ENCODE data around the gene WRAP53. TPM values are rescaled to one million over a fixed set of nuclear protein-coding genes. Genes with fewer than 3 reads are reported as not detected.

The WRAP53 gene
- total RNA-seq, 1 donor from 2014 or later, result 6.5 TPM

DNA sequence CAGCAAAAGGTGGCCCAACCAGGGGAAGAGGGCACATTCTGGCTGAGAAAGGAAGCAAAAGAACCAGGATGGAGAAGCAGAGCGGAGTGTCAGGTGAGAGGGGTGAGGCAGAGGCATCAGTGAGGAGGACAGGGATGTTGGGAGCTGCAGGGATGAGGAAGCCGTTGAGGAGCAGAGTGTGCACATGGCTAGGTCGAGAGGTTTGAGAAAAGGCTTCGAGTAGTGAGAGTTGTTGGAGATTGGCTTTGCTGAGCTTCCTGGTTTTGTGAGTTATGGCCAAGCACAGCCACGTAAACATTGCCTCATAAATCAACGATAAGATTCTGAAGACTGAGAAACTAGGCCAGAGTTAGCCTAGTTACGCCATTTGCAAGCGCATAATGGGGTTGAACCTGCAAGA is 56.1 kb downstream of the WRAP53 start:
- DNase-seq (ENCODE audit: low spot score), result no peak

- DNase-seq (ENCODE audit: low spot score), result no peak
Measured at GRCh38 chr17:7745748-7746470, 57.6 kb downstream of the WRAP53 start.

DNA sequence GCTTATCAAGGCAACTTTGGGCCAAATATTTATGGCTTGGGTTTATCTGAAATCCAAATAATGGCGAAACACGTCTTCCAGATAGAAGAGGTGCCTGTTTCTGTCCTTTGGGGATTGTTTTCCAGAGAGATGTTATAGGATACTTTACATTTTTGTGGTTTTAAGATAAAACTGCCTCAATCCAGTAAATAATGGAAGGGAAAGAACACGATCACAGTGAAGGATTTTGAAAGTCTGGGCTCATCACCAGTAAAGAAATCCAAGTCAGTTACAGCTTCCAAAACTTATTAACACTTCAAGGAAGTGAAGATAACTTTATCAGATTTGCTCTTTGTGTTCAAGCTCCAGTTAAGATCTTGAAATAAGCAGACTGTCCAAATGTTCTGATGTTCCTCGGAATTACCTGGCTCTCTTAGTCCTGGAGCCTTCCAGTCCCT is 59.4 kb downstream of the WRAP53 start:
- DNase-seq (ENCODE audit: low spot score), result no peak

DNA sequence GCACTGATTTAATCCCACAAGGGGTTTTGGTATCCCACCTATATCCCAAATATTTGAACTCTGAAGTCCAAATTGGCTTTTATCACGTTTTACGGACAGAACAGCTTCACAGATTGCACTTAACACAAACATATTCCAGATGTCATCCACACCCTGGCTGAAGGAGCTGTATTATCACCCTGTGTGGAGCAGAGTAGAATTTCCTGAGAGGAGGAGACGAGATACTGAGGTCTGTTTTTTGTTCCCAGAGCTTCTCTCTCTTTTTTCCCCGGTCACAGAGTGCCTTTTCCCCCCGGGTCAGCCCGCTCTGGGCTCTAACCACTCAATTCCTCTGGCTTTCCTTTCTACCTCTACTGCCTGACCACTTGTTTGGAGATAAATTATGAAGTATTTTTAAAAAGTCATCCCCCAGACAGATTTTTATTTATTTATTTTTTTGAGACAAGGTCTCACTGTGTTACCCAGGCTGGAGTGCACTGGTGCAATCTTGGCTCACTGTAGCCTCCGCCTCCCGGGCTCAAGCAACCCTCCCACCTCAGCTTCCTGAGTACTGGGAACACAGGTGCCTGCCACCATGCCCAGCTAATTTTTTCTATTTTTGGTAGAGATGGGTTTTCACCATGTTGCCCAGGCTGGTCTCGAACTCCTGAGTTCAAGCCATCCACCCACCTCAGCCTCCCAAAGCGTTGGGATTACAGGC is 59.9 kb downstream of the WRAP53 start:
- DNase-seq (ENCODE audit: low spot score), result no peak

- DNase-seq (ENCODE audit: low spot score), result no peak
Measured at GRCh38 chr17:7750321-7750821, 62.1 kb downstream of the WRAP53 start.

Other genes starting within 250 kb of the WRAP53 start
- 3.5 TPM for gene FGF11, start 249.0 kb upstream of the WRAP53 start, total RNA-seq
- gene CHRNB1, start 243.4 kb upstream of the WRAP53 start, total RNA-seq, result 6.8 TPM
- 65.5 TPM for gene ZBTB4, start 208.8 kb upstream of the WRAP53 start, total RNA-seq
- not detected for gene SLC35G6, start 207.0 kb upstream of the WRAP53 start, total RNA-seq
- gene POLR2A, start 204.1 kb upstream of the WRAP53 start, total RNA-seq, result 151 TPM
- 30.6 TPM for gene TNFSF12, start 139.4 kb upstream of the WRAP53 start, total RNA-seq
- gene TNFSF13, start 129.7 kb upstream of the WRAP53 start, total RNA-seq, result 23.0 TPM
- 43.9 TPM for gene SENP3, start 126.6 kb upstream of the WRAP53 start, total RNA-seq
- 61.0 TPM for gene CD68, start 108.8 kb upstream of the WRAP53 start, total RNA-seq
- 68.1 TPM for gene MPDU1, start 104.6 kb upstream of the WRAP53 start, total RNA-seq
- gene SOX15, start 98.4 kb upstream of the WRAP53 start, total RNA-seq, result 8.0 TPM
- gene FXR2, start 73.6 kb upstream of the WRAP53 start, total RNA-seq, result 30.6 TPM
- gene SAT2, start 60.7 kb upstream of the WRAP53 start, total RNA-seq, result 57.1 TPM
- not detected for gene SHBG, start 58.3 kb upstream of the WRAP53 start, total RNA-seq
- gene ATP1B2, start 37.6 kb upstream of the WRAP53 start, total RNA-seq, result 10.0 TPM
- gene TP53, start 987 bp upstream of the WRAP53 start, total RNA-seq, result 131 TPM
- gene EFNB3, start 16.7 kb downstream of the WRAP53 start, total RNA-seq, result 2.3 TPM
- 1.5 TPM for gene DNAH2, start 29.3 kb downstream of the WRAP53 start, total RNA-seq
- 31.8 TPM for gene KDM6B, start 145.7 kb downstream of the WRAP53 start, total RNA-seq
- gene TMEM88, start 166.6 kb downstream of the WRAP53 start, total RNA-seq, result 9.9 TPM
- gene NAA38, start 169.1 kb downstream of the WRAP53 start, total RNA-seq, result 98.6 TPM
- gene CYB5D1, start 169.5 kb downstream of the WRAP53 start, total RNA-seq, result 15.7 TPM
- gene CHD3, start 200.3 kb downstream of the WRAP53 start, total RNA-seq, result 225 TPM
- 2.5 TPM for gene RNF227, start 227.8 kb downstream of the WRAP53 start, total RNA-seq
- gene KCNAB3, start 241.4 kb downstream of the WRAP53 start, total RNA-seq, result 7.9 TPM
- 166 TPM for gene TRAPPC1, start 243.5 kb downstream of the WRAP53 start, total RNA-seq
- gene CNTROB, start 243.7 kb downstream of the WRAP53 start, total RNA-seq, result 25.6 TPM